ENCODE data around the gene BBS9. TPM values are rescaled to one million over a fixed set of nuclear protein-coding genes. Genes with fewer than 3 reads are reported as not detected.

The BBS9 gene
- total RNA-seq, 1 experiment from 2014 or later = 26.4 TPM

DNA sequence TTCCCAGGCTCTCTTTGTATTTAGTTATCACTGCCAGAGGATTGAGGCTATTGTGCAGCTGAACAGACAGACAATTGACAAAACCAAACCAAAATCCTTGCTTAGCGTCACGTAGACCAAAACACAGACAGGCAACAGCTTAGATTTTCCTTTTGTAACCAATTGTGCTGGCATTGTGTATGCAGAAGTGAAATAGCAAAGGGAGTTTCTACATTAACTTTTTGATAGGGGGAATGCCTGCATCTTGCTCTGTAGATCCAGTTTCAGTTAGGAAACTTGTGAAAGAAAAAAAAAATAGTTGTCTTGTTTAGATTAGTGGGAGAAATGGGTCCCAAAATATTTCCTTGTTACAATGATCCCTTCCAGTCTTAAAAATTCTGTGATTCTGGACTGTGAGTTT lies 333.8 kb downstream of the BBS9 start:
- Histone ChIP-seq H3K27ac (ENCODE audit: insufficient read length, low read depth, low read length) (no peak overlapping the region), H3K56ac (ENCODE audit: insufficient read length, low read depth, low read length) (no peak overlapping the region)
- TF ChIP-seq, protein P1, sequence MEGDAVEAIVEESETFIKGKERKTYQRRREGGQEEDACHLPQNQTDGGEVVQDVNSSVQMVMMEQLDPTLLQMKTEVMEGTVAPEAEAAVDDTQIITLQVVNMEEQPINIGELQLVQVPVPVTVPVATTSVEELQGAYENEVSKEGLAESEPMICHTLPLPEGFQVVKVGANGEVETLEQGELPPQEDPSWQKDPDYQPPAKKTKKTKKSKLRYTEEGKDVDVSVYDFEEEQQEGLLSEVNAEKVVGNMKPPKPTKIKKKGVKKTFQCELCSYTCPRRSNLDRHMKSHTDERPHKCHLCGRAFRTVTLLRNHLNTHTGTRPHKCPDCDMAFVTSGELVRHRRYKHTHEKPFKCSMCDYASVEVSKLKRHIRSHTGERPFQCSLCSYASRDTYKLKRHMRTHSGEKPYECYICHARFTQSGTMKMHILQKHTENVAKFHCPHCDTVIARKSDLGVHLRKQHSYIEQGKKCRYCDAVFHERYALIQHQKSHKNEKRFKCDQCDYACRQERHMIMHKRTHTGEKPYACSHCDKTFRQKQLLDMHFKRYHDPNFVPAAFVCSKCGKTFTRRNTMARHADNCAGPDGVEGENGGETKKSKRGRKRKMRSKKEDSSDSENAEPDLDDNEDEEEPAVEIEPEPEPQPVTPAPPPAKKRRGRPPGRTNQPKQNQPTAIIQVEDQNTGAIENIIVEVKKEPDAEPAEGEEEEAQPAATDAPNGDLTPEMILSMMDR (conservative IDR thresholded peaks at IDR 0.05) = no peak

More for the DNA sequence above, 333.8 kb downstream of the BBS9 start:
- Histone ChIP-seq H2AK5ac (ENCODE audit: insufficient read length, low read length) (no peak overlapping the region), H4K20me1 (ENCODE audit: control insufficient read depth, insufficient read depth, insufficient read length) (no peaks in the 10 kb centered on the region), H2AFZ (ENCODE audit: low read length) (no peak overlapping the region), H3K4ac (ENCODE audit: low read depth, low read length) (no peak overlapping the region), H3K18ac (ENCODE audit: insufficient read length, low read depth, low read length) (no peak overlapping the region), H3K79me2 (ENCODE audit: insufficient read depth, low read length) (no peaks in the 10 kb centered on the region), H3K14ac (ENCODE audit: insufficient read depth, low read length) (no peak overlapping the region), H3K27me3 (ENCODE audit: insufficient read depth, low read length) (no peaks in the 10 kb centered on the region), H2BK120ac (ENCODE audit: low read depth, low read length, poor library complexity, severe bottlenecking) (no peak overlapping the region), H2BK20ac (ENCODE audit: low read depth, low read length, poor library complexity, severe bottlenecking) (no peak overlapping the region), H4K91ac (ENCODE audit: insufficient read length, low read depth, low read length) (no peak overlapping the region), H4K5ac (ENCODE audit: insufficient read length, low read depth, low read length) (no peak overlapping the region), H2BK15ac (ENCODE audit: low read depth, low read length) (no peak overlapping the region), H3K23ac (ENCODE audit: insufficient read length, low read depth, low read length) (no peak overlapping the region), H2BK5ac (ENCODE audit: insufficient read length, low read length) (no peak overlapping the region), H3K23me2 (ENCODE audit: insufficient read length, low read depth, low read length, poor library complexity, severe bottlenecking) (no peaks in the 10 kb centered on the region), H3T11ph (ENCODE audit: low read length) (no peak overlapping the region), H3K4me2 (ENCODE audit: insufficient read depth, insufficient read length, low read length) (no peak overlapping the region), H3K9ac (ENCODE audit: extremely low read depth, insufficient read length, low read length) (no peak overlapping the region), H4K8ac (replicated peaks; ENCODE audit: insufficient read length, low read depth, low read length) (no peak overlapping the region), H3K4me1 (ENCODE audit: insufficient read depth, low read length) (no peaks in the 10 kb centered on the region), H3K79me1 (ENCODE audit: insufficient read depth, low read depth, low read length, poor library complexity, severe bottlenecking) (no peaks in the 10 kb centered on the region), H3K9me3 (ENCODE audit: control insufficient read depth, low read depth, low read length) (no peaks in the 10 kb centered on the region), H2BK12ac (ENCODE audit: insufficient read length, low read depth, low read length) (no peak overlapping the region)
- Mint-ChIP-seq H3K9me3 (no peaks in the 10 kb centered on the region; a peak in 1 of 5 replicates), H3K27me3 (ENCODE audit: low read depth) (no peaks in the 10 kb centered on the region), H3K36me3 (ENCODE audit: insufficient read depth in 1 of 3, low read depth in 3 of 3) (peaks cover 0 to 1% (median 0%) of the 10 kb centered on the region in 3 experiments; a peak in 1 of 7 replicates), H3K27ac (no peak overlapping the region), H3K4me1 (peaks cover 2% of the 10 kb centered on the region in 2 experiments), H3K4me3 (no peak overlapping the region)
- no peak for DNase-seq
- no CpG with 5 or more reads among the region's 2 CpGs for WGBS (ENCODE audit: extremely low coverage, insufficient read length, low lambda C conversion rate)
